GM23248 (cell line): ENCODE results near the gene KDM5B. TPM values are rescaled to one million over a fixed set of nuclear protein-coding genes. Genes with fewer than 3 reads are reported as not detected.

ENCODE experiments used
- DNase-seq: peaks from one replicate; pipeline ENCODE4 v3.0.0-alpha.2; 2015
- H2AFZ ChIP-seq: fragments of 200-600 bp; sonication (generic); 2 replicates; pipeline ENCODE4 v1.6.1; 2016; ENCODE audit warnings: antibody characterized with exemption
- H3F3A ChIP-seq: fragments of 200-600 bp; sonication (generic); 2 replicates; pipeline ENCODE4 v1.6.1; 2016; ENCODE audit warnings: mild to moderate bottlenecking, antibody characterized with exemption, mixed run types; ENCODE audit not compliant: insufficient read depth
- H3K27ac ChIP-seq: fragments of 200-600 bp; sonication (generic); 2 replicates; pipeline ENCODE4 v1.5.1; 2016; ENCODE audit warnings: mild to moderate bottlenecking
- H3K27me3 ChIP-seq: fragments of 200-600 bp; sonication (generic); replicated peaks from 2 replicates; pipeline ENCODE4 v1.6.1; 2016; ENCODE audit warnings: mild to moderate bottlenecking; ENCODE audit not compliant: insufficient read depth
- H3K36me3 ChIP-seq: fragments of 200-600 bp; sonication (generic); 2 replicates; pipeline ENCODE4 v1.6.1; 2016; ENCODE audit warnings: low read depth, mild to moderate bottlenecking
- H3K4me1 ChIP-seq: fragments of 200-600 bp; sonication (generic); 2 replicates; pipeline ENCODE4 v1.6.1; 2016; ENCODE audit warnings: mild to moderate bottlenecking; ENCODE audit not compliant: insufficient read depth
- H3K4me2 ChIP-seq: fragments of 200-600 bp; sonication (generic); one replicate; pipeline ENCODE4 v1.6.1; 2016; ENCODE audit warnings: mild to moderate bottlenecking; ENCODE audit not compliant: unreplicated experiment
- H3K4me3 ChIP-seq: fragments of 200-600 bp; sonication (generic); 2 replicates; pipeline ENCODE4 v1.5.1; 2016; ENCODE audit warnings: mild to moderate bottlenecking
- H3K79me2 ChIP-seq: fragments of 200-600 bp; sonication (generic); 2 replicates; pipeline ENCODE4 v1.6.1; 2016; ENCODE audit warnings: mild to moderate bottlenecking; ENCODE audit not compliant: insufficient read depth
- H3K9ac ChIP-seq: fragments of 200-600 bp; sonication (generic); 2 replicates; pipeline ENCODE4 v1.6.1; 2016; ENCODE audit warnings: mild to moderate bottlenecking
- H3K9me2 ChIP-seq: fragments of 200-600 bp; sonication (generic); 2 replicates; pipeline ENCODE4 v1.6.1; 2016; ENCODE audit warnings: mixed run types, mild to moderate bottlenecking, moderate library complexity; ENCODE audit not compliant: insufficient read depth
- H3K9me3 ChIP-seq: fragments of 200-600 bp; sonication (generic); one replicate; pipeline ENCODE4 v1.6.1; 2017; ENCODE audit warnings: low read depth
- H4K20me1 ChIP-seq: fragments of 200-600 bp; sonication (generic); 2 replicates; pipeline ENCODE4 v1.6.0; 2016; ENCODE audit not compliant: insufficient read depth
- EZH2 ChIP-seq: fragments of 200-600 bp; sonication (generic); IDR thresholded peaks from 2 replicates; pipeline ENCODE4 v1.6.1; 2018; ENCODE audit warnings: antibody characterized with exemption, mild to moderate bottlenecking; ENCODE audit not compliant: insufficient read depth, poor library complexity, severe bottlenecking
- EZH2phosphoT487 ChIP-seq: fragments of 200-600 bp; sonication (generic); IDR thresholded peaks from 2 replicates; pipeline ENCODE4 v1.6.1; 2018; ENCODE audit warnings: antibody characterized with exemption, moderate library complexity, mild to moderate bottlenecking, low read depth; ENCODE audit not compliant: insufficient read depth
- WGBS, 2 experiments: methylation state at CpG; one replicate each; pipeline ENCODE4 v1.1.6; 2015 to 2017; ENCODE audit warnings: low lambda C conversion rate in 2 of 2, low coverage in 1 of 2; ENCODE audit errors: missing lambda C conversion rate in 2 of 2; 5-methylcytosine and 5-hydroxymethylcytosine counted together
- in situ Hi-C: fragments of 300-500 bp; cut with MboI; formaldehyde crosslinking; loops from 2 replicates; pipeline ENCODE4 v1.15.0; 2020
- polyA plus RNA-seq: library from polyadenylated mRNA; unstranded; fragments of >200 nt; fragmentation: Nextera tagmentation; extraction: Ambion mirVana; gene quantifications from 2 replicates; pipeline ENCODE4 v1.2.1, GENCODE V29; 2016
- total RNA-seq: library from RNA; depleted of rRNA; stranded (reverse); fragments of >200 nt; shearing (Covaris generic); gene quantifications from 2 replicates; pipeline ENCODE4 v1.2.3, GENCODE V29; 2014; rRNA removed

KDM5B gene
- total RNA-seq (64.3 and 74.7 TPM in 2 replicates), polyA plus RNA-seq (74.4 and 79.5 TPM in 2 replicates)

- H3K9ac ChIP-seq: peak within 1 kb of the TSS; percentile 98
- H3K9me3 ChIP-seq: no peaks in the 10 kb centered on the region
- H3F3A ChIP-seq: peaks cover 43% of the 10 kb centered on the region
- peaks cover 44% of the 10 kb centered on the region for H3K4me1 ChIP-seq
- H3K27ac ChIP-seq: peak within 1 kb of the TSS; percentile 85
- peak within 1 kb of the TSS; percentile 94 for H3K4me3 ChIP-seq
- H3K36me3 ChIP-seq: no peaks in the 10 kb centered on the region
- peak within 1 kb of the TSS; percentile 92 for H2AFZ ChIP-seq
- in situ Hi-C loops: no loop called here
- TF ChIP-seq EZH2: no peak
- TF ChIP-seq EZH2phosphoT487: no peak
- WGBS, 2 experiments: 1 to 2% methylated on average over 56 to 79 of the region's 84 CpGs
- H3K27me3 ChIP-seq: no peaks in the 10 kb centered on the region
- H3K4me2 ChIP-seq: peak within 1 kb of the TSS; percentile 98
- peaks cover 48% of the 10 kb centered on the region for H3K79me2 ChIP-seq
- H4K20me1 ChIP-seq: peaks cover 25% of the 10 kb centered on the region
- H3K9me2 ChIP-seq: no peaks in the 10 kb centered on the region
- peak; percentile 86 for DNase-seq
These were observed at the start of gene KDM5B for GRCh38 chr1:202807926-202808757. KDM5B (minus strand) TSS chr1:202808421; CDS start chr1:202808305, 116 bp downstream.

GRCh38 chr1:202857136-202857610 is 49.0 kb upstream of the KDM5B start:
- Histone ChIP-seq H2AFZ (no peak overlapping the region), H3K27me3 (no peaks in the 10 kb centered on the region), H3K9me2 (no peaks in the 10 kb centered on the region), H3K4me2 (no peak overlapping the region), H3K36me3 (no peaks in the 10 kb centered on the region), H3K79me2 (no peaks in the 10 kb centered on the region), H3K4me1 (no peaks in the 10 kb centered on the region), H3K4me3 (no peak overlapping the region), H3K27ac (no peak overlapping the region), H3F3A (no peaks in the 10 kb centered on the region), H3K9ac (no peak overlapping the region), H3K9me3 (no peaks in the 10 kb centered on the region), H4K20me1 (no peaks in the 10 kb centered on the region)
- in situ Hi-C loops: no loop called here
- WGBS, 2 experiments: 65 to 72% methylated on average over 4 of the region's 4 CpGs
- no peak for DNase-seq
- TF ChIP-seq EZH2phosphoT487 (no peak), EZH2 (no peak)

GRCh38 chr1:202856014-202856413 is 47.8 kb upstream of the KDM5B start:
- Histone ChIP-seq H3K4me3 (no peak overlapping the region), H3K9me3 (no peaks in the 10 kb centered on the region), H3K4me1 (no peaks in the 10 kb centered on the region), H3K36me3 (no peaks in the 10 kb centered on the region), H3K4me2 (no peak overlapping the region), H3K27me3 (no peaks in the 10 kb centered on the region), H3K9ac (no peak overlapping the region), H3K79me2 (no peaks in the 10 kb centered on the region), H3F3A (no peaks in the 10 kb centered on the region), H3K27ac (no peak overlapping the region), H4K20me1 (no peaks in the 10 kb centered on the region), H3K9me2 (no peaks in the 10 kb centered on the region), H2AFZ (no peak overlapping the region)
- TF ChIP-seq EZH2 (no peak), EZH2phosphoT487 (no peak)
- no peak for DNase-seq
- WGBS, 2 experiments: 57% methylated on average over 2 of the region's 2 CpGs
- in situ Hi-C loops: no loop called here

GRCh38 chr1:202854787-202855186 is 46.6 kb upstream of the KDM5B start:
- in situ Hi-C loops: no loop called here
- Histone ChIP-seq H3K4me3 (no peak overlapping the region), H3K27ac (no peak overlapping the region), H3K4me2 (no peak overlapping the region), H3K27me3 (no peaks in the 10 kb centered on the region), H4K20me1 (no peaks in the 10 kb centered on the region), H3K9me2 (no peaks in the 10 kb centered on the region), H3K9ac (no peak overlapping the region), H3K9me3 (no peaks in the 10 kb centered on the region), H3K79me2 (no peaks in the 10 kb centered on the region), H3K36me3 (no peaks in the 10 kb centered on the region), H3K4me1 (no peaks in the 10 kb centered on the region), H3F3A (no peaks in the 10 kb centered on the region), H2AFZ (no peak overlapping the region)
- no peak for TF ChIP-seq EZH2
- WGBS, 2 experiments: 82 to 86% methylated on average over 8 of the region's 8 CpGs
- no peak for DNase-seq
